GM19397 (cell line): ENCODE measurements around the gene JAKMIP2.
"Not testable (repeated sequence)": the region's sequence is repeated elsewhere in the genome, so short reads cannot be mapped to it uniquely, and the experiment has no call there.

Experiments used
- ATAC-seq: cut with Tn5 transposase; IDR thresholded peaks from one replicate; pipeline ENCODE4 v1.9.1; 2021; ENCODE audit warnings: mild to moderate bottlenecking, moderate library complexity; ENCODE audit not compliant: unreplicated experiment

JAKMIP2 gene

DNA sequence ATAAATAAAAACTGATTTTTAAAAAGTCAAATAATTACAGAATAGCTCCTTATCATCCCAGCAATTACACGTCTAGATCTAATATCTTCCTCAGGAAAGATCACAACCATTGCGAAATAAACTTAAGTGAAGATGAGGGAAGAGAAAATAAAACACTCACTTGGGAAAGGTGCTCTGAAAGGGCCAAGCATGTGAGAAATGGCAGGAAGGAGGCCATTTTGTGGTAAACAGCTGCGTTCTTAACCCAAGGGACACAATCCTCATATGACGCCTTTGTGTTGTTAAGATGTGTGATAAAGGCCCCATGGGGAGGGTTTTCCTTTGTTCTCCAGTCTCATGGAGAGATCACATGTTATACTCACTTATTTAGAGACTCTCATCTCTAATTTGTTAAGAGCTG, 32.5 kb downstream of the JAKMIP2 start:
- ATAC-seq, result no peak

DNA sequence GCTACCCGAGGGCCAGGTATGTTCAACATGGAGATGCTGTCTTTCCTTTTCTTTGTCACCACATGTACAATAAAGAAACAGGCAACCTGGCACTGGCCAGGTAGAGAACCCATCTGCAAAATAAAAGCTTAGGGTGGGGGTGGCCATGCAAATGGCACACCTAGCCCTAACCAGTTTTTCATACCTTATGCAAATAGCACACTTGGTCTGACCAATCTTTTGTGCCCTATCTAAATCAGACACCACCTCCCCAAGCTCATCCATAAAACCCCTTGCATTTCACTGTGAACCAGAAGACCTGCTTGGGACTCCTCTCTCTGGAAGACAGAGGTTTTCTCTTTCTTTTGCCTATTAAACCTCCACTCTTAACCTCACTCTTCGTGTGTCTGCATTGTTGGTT, 33.9 kb downstream of the JAKMIP2 start:
- no peak for ATAC-seq

DNA sequence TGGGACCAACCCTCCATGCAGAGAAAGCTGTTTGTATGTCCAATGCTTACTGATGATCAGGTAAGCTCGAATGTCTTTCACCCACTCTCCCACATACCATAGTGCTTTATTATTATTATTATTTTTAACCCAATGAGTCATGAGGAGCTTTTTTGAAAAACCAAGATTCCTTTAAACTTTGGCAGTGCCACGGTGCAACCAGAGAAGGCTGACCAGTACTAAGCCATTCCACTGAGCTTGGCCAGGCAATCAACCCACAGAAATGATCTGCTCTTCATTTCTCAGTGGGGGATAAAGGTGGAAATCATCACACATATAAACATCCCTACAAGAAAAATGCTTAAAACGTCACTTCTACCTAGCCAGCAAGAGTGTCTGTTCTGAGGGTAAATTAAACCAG, 35.5 kb downstream of the JAKMIP2 start:
- ATAC-seq, result no peak

DNA sequence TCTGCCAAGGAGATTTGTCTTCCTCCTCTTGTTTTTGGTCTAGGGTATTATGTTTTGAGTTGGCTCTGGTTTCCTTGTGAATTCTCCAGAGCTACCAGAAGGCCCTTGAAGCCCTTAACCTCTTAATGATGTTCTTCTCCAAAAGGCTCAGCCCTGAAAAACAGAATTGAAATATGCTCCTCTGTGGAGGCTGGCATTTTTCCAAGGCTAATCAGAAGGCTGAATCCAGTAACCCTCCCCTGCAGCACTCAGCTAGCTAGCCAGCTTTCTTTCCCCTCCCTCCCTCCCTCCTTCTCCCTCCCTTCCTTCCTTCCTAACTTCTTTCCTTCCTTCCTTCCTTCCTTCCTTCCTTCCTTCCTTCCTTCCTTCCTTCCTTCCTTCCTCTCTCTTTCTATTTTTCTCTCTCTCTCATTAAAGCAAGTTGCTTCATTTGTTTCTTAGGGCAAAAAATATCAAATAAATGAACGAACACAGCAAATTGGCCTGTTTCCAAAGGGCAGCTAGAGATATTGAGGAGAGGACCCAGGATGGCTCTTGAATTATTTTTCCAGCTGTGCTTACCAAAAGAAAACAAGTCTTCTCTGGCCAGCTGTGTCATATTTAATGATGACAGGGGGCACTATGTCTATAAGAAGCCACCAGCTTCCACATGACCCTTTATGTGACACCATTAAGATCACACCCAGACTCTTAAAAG, 38.7 kb downstream of the JAKMIP2 start:
- ATAC-seq, result no peak

DNA sequence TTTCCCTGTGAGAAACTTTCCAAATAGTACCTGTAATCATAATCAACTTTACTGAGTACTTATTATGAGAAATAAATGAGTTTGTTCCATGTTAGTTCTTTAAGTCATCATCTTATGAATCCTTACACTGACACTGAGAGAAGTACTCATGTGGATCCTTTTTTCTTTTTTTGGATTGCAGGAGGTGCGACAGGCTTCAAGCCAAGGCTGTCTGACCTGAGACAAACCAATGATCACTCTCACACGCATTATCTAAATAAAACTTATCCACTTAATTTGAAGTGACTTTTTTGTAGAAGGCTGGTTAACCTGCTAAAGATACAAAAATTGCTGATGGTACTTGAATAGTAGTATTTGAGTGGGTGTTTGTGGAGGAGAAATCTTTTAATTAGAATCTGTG, 39.5 kb downstream of the JAKMIP2 start:
- ATAC-seq, result no peak

DNA sequence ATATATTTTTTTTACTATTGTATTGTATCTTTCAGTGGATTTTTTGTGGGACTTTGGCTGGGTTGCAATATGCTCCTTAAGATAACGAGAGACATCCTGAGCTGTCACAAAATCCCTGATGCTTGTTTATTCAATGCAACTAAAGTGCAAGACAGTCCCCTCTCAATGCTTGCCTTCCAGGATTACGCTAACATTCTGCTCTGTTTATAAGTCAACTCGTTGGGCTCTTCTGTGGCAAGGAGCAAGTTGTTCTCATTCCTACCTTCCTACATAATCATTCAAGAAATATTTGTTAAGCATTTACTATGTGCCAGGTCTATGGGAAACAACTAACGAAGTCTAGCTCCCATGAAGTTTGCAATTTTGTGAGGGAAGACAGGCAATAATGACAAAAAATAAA, 40.4 kb downstream of the JAKMIP2 start:
- no peak for ATAC-seq

DNA sequence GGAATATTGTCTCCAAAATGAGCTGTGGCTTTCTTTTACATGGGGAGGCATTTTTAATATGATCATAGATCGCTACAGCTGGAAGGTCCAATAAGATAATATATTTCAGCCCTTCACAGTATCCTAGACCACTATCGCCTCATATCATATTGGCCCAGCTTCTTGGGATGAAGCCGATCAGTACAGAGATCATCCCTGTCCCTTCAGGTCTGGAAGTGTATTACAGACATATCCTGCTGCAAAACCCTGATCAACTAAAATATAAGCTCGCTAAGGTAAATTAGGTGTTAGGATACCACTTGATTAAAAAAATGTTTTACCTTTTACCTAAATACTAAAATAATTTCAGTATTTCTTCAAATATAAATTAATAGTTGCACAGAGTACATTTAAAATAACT, 41.7 kb downstream of the JAKMIP2 start:
- no peak for ATAC-seq

DNA sequence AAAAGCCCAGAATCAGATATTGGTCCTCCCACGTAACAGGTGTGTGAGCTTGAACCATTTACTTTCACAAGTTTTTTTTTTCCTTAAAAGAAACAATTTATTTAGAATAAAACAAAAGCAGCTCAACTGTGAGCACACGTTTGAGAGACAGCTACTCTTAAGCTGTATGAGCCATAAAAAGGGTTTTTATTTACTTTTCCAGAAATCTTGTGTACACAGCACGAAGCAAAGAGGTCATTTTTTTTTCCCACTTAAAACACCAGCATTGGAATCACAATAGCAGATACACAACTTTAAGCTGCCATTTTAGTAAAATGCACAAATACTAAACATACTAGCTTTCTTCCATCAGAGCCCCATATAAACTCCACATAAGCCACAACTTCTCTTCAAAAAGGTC, 44.6 kb downstream of the JAKMIP2 start:
- ATAC-seq, result no peak

DNA sequence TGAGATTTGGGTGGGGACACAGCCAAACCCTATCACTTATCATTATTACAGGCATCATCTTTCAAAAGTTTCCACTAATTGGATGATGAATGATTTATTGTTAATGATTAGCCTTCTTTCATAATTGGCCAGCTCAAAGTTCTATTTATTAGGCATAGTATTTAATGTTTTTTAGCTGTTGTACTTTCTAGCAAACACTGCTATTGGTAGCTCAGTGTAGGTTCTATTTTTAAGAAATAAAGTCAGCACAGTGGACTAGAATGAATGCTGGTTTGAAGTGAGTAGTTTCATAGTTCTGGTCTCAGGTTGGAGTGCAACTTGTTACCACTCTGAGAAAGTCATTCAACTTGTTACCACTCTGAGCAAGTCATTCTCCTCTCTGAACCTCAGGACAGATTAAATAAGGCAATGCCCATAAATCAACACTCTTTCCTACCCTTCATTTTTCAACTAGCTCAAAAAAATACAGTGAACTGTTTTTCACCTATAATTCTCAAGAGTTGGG, 46.9 kb downstream of the JAKMIP2 start:
- no peak for ATAC-seq

DNA sequence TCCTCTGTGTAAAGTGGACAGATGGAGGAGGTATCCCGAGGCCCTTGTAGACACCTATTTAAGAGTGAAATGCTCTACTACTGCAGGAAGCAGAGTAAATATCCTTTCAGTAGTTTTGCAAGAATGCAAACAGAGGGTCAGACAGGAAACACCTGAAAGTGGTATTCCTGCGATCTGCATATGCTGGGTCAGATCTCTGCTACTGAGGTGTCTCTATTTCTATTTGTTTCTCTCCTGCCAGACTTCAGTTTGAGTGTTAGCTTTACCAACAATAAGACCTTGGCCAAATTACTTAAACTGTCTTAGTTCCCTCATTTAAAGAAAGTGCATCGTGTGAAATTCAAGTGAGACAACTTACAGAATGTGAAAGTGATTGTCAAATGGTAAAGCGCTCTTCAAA, 47.6 kb downstream of the JAKMIP2 start:
- ATAC-seq, result no peak

DNA sequence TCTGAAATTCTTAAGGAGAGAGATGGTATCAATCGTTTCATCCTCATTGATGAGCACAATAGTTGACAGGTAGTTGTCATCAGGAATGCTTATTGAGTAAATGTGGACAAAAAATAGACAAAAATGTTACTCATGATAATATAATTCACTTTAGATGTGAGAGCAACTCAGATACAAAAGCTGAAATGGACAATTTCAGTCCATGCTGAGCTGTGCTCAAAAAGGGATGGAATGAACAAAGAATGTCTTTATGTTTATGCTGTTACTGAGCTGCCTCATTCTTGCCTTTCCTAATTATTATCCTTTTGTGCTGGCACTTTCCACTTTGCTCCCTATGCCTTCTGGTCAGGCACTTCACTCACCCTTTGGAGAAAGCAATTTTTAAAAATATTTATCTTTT, 49.5 kb downstream of the JAKMIP2 start:
- ATAC-seq, result no peak

DNA sequence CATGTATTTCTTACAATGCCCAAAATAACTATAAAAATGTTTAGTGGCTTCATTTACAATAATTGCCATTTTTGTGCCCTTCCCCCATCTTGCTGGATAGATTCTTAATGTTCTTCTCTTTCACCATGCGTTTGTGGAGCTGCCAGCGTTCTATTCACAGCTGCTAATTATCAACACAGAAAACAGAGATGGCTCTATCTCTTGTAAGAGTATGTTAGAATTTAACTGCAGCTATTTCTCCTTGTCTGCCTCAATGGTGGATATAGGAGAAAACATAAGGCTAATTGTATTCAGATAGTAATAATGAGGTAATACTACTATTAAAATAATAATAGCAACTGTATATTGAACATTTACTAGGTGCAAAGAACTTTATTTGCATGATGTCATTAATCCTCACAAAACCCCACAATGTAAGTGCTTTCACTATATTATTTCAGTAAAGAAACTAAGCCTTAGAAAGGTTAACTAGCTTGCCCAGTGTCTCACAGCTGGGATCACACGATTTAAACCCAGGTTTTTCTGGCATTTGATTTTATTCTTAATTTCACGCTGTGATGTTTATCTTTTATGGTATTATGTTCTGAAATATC, 50.1 kb downstream of the JAKMIP2 start:
- ATAC-seq, result no peak

DNA sequence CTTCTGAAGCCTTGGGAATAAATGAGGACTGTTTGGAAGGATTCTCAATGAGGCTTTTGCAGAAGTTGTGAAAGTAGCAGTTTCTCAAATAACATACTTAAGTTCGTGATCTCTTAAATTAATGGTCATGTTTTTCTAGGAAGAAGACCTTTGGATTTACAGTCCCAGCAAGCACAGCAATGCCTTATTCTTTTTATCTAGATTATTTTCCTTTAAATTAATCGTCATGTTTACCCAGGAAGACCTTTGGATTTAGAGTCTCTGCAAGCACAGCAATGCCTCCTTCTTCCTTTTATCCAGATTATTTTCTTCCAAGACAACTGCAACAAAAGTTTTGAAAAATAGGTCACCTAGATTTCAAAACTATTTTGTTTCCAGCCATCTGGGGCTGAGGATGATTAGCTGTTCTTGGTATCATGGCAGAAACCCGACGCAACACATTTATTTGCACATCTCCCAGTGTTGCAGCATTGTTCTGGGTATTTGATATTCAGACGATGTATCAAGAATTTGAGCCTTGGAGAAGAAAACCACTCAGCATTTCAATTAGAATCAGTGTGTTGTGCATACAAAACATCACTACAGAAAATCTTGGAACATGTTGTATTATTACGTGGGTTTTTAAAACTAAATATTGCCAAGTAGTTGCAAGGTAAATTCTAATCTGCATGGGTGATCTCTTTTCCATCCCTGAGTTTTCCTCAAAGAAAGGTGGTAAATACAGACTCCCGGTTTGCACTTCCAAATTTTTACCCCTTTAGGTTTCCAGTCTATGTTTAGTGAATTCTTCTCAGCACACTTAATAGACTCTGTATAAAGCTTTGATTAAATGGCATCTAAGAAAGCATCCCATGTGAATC, 50.9 kb downstream of the JAKMIP2 start:
- no peak for ATAC-seq

DNA sequence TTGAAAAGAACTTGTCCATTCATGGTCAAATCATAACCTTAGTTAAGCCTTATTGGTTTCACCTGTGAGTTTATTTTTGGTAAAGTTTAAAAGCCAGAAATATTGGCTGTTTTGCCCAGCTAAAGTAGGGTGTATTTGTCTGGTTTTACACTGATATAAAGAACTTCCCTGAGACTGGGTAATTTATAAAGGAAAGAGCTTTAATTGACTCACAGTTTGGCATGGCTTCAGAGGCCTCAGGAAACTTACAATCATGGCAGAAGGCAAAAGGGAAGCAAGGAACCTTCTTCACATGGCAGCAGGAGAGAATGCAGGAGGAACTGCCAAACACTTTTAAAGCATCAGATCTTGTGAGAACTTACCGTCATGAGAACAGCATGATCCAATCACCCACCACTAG, 55.3 kb downstream of the JAKMIP2 start:
- no peak for ATAC-seq

DNA sequence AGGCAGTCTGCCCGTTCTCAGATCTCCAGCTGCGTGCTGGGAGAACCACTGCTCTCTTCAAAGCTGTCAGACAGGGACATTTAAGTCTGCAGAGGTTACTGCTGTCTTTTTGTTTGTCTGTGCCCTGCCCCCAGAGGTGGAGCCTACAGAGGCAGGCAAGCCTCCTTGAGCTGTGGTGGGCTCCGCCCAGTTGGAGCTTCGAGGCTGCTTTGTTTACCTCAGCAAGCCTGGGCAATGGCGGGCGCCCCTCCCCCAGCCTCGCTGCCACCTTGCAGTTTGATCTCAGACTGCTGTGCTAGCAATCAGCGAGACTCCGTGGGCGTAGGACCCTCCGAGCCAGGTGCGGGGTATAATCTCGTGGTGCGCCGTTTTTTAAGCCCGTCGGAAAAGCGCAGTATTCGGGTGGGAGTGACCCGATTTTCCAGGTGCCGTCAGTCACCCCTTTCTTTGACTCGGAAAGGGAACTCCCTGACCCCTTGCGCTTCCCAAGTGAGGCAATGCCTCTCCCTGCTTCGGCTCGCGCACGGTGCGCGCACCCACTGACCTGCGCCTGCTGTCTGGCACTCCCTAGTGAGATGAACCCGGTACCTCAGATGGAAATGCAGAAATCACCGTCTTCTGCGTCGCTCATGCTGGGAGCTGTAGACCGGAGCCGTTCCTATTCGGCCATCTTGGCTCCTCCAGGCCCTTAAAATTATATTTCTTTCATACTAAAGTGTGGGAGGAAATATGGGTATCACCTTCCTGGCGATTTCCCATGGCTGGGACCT, 61.2 kb downstream of the JAKMIP2 start:
- not testable (repeated sequence) for ATAC-seq

DNA sequence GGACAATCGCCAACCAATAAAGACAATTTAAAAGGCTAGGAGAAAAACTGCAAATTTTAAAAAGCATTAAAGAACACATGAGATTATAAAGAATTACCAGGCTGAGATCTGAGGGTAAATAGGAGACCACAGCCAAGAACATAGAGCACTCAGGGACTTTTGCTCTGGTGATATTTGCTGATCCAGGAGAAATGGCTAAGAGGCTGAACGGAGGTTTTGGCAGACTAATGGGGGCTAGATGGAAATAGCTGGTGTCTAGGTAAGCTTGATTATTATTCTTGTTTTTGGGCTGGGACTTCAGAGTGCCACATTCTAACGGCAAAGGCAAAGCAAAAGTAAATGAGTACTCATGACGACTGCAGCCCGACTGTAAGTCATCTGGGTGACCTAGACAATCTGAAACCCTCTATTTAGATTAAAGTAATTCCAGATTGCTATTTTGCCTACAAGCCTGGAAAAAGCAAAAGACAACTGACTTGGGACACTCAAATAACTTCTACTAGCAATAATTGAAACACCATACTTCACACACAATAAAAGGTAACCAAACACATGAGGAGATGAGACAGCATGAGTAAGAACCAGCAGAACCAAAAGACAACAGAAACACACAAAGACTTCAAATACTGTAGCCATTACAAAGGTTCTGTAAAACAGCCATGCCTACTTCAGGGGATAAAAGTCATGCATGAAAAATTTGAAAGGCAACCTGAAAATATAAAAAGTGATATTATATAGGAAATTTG, 68.8 kb downstream of the JAKMIP2 start:
- ATAC-seq, result no peak

DNA sequence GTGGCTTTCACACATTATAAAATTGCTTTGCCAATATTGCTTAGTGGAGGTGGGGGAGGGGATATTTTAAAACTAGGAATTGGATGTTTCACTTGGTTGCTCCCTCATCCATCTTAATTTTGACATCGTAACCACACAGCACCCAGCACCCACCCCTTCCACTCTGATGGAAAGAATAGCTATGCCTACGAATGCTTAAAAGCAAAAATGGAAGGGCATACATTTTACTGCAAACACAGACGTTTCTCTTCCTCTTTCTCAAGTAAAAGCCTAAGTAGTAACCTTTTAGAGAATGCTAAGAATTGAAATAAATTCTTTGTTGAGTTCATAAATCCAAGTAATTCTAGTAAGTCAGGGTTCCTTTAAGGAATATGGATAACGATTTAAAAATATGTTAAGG, 69.9 kb downstream of the JAKMIP2 start:
- no peak for ATAC-seq

DNA sequence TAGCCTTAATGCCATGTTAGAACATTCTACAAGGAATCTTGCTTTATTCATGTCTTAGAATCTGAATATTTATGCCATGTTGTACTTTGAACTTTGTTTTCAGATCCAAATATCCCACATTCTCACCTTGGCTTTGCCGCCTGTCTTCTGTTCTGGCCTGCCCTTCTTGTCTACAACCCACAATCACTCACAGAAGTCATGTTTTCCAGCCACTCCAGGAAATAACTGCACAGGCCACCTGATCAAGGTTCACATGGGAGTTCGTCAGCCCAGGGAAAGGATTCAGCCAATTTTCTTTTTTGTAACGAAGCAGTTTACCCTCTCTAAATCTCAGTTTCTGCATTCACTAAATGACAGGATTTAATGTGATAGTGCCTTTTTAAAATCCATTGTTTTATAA, 70.5 kb downstream of the JAKMIP2 start:
- ATAC-seq, result no peak

DNA sequence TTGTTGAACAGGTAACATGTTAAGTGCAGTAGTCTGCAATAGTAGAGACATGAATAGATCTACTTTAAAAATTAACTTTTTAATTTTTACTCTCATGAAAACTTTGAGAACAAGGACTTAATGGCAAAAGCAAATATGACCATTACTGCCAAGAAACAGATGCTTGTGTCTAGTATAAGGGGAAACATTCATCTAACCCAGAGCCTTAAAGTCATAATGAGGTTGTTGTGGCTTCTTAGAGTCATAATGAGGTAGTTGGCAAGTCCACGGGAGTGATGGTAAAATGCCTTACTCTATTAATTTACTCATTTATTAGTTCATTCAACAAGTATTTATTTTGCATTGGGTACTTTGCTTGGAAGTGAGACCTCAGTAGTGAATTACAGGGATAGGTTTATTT, 71.5 kb downstream of the JAKMIP2 start:
- no peak for ATAC-seq

DNA sequence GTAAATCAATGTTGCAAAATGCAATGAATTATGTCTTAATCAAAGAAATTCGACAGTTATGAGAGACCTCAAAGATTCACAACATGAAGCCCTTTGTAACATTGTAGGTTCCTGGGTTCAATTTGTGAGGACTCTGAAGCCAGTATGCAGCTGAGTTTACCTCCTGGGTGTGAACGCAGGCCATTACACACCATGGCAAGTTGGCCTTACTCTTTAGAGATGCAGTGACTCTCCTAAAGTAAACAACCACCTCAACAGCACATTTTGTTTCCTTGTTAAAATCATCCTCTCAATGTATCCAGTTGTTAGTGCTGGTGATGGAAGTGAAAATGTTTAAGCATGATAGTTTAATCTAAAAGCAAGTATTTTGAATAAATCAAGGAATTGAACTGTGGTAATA, 73.8 kb downstream of the JAKMIP2 start:
- no peak for ATAC-seq
